SK-N-SH treated with all-trans-retinoic acid at 6 μM for 48 hours (cell line): ENCODE results near the gene ARL15.

Experiments used
- ARNTL ChIP-seq: fragments of 450-650 bp; formaldehyde crosslinking; IDR thresholded peaks from 2 replicates; pipeline ENCODE4 v1.5.0; 2020; ENCODE audit warnings: low read depth, mild to moderate bottlenecking, moderate library complexity, borderline replicate concordance
- ZFP30 ChIP-seq: fragments of 450-650 bp; formaldehyde crosslinking; IDR thresholded peaks from 2 replicates; pipeline ENCODE4 v1.5.0; 2022; ENCODE audit warnings: mild to moderate bottlenecking, moderate library complexity

DNA sequence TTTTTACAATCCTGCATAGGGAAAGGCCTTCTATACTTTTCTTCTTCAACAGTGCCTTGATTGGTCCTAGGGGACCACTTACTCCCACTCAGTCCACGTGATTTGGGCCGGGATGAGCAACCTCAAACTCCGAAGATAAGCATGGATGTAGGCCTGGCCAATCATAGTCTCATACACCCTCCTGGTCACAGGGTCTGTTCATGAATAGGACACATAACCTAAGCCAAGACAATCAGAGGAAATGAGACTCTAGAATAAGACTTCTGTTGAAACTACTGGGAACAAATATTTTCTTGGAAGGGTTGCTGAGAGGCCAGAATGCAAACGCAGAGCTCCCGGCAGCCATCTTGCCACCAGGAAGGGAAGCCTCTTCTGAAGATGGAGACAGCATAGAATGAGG, 68.1 kb downstream of the ARL15 start:
- TF ChIP-seq ARNTL (CRISPR knock-in tag) (no peak), ZFP30 (no peak)
